NT2/D1 (cell line): Measurements from ENCODE around the gene GJD3.
A peak's percentile ranks its signal among the peaks of the same experiment; 100 is the strongest.

Experiments used
- DNase-seq: peaks from one replicate; pipeline ENCODE4 v3.0.0-alpha.2; 2011; ENCODE audit warnings: low read depth, low spot score
- H3K27me3 ChIP-seq: 2 replicates; pipeline ENCODE4 v1.6.0; 2011; ENCODE audit warnings: mild to moderate bottlenecking; ENCODE audit not compliant: insufficient read length, insufficient read depth
- H3K36me3 ChIP-seq: 2 replicates; pipeline ENCODE4 v1.6.1; 2011; ENCODE audit warnings: mild to moderate bottlenecking, low read length, mixed read lengths; ENCODE audit not compliant: insufficient read depth, insufficient read length
- H3K4me1 ChIP-seq: 2 replicates; pipeline ENCODE4 v1.5.1; 2011; ENCODE audit not compliant: insufficient read depth, insufficient read length
- H3K4me3 ChIP-seq: 2 replicates; pipeline ENCODE4 v1.5.1; 2011; ENCODE audit warnings: low read depth; ENCODE audit not compliant: insufficient read length
- H3K9ac ChIP-seq: 2 replicates; pipeline ENCODE4 v1.6.0; 2011; ENCODE audit warnings: low read depth; ENCODE audit not compliant: insufficient read length
- H3K9me3 ChIP-seq: 2 replicates; pipeline ENCODE4 v1.5.1; 2011; ENCODE audit warnings: mild to moderate bottlenecking, low read length; ENCODE audit not compliant: insufficient read depth
- SUZ12 ChIP-seq: IDR thresholded peaks from 2 replicates; pipeline ENCODE4 v1.6.1; 2011; ENCODE audit not compliant: insufficient read length, insufficient read depth; ENCODE audit errors: extremely low read depth
- YY1 ChIP-seq: IDR thresholded peaks from 2 replicates; pipeline ENCODE4 v1.6.1; 2011; ENCODE audit not compliant: insufficient read length, insufficient read depth
- ZNF274 ChIP-seq: IDR thresholded peaks from 2 replicates; pipeline ENCODE4 v1.6.1; 2011; ENCODE audit warnings: mild to moderate bottlenecking, low read depth, low read length

GJD3 gene

GRCh38 chr17:40340880-40341807, 23.4 kb downstream of the GJD3 start:
- peaks cover 25% of the 10 kb centered on the region for H3K36me3 ChIP-seq

GRCh38 chr17:40340327-40340726, 24.2 kb downstream of the GJD3 start:
- Histone ChIP-seq H3K27me3 (peaks cover 72% of the 10 kb centered on the region), H3K4me1 (peaks cover 29% of the 10 kb centered on the region), H3K9me3 (no peaks in the 10 kb centered on the region), H3K9ac (no peak overlapping the region), H3K4me3 (no peak overlapping the region), H3K36me3 (peaks cover 25% of the 10 kb centered on the region)
- DNase-seq: no peak
- TF ChIP-seq SUZ12: no peak
- TF ChIP-seq YY1: no peak
- TF ChIP-seq ZNF274: no peak

More at GRCh38 chr17:40340880-40341807, 23.4 kb downstream of the GJD3 start:
- no peaks in the 10 kb centered on the region for H3K9me3 ChIP-seq
- H3K9ac ChIP-seq: peak overlapping the region; percentile 75
- no peak for DNase-seq
- peaks cover 33% of the 10 kb centered on the region for H3K4me1 ChIP-seq
- H3K4me3 ChIP-seq: peak overlapping the region; percentile 53
- TF ChIP-seq YY1 (no peak), SUZ12 (no peak), ZNF274 (no peak)
- peaks cover 74% of the 10 kb centered on the region for H3K27me3 ChIP-seq

GRCh38 chr17:40338941-40339649, 25.4 kb downstream of the GJD3 start:
- TF ChIP-seq YY1 (no peak), SUZ12 (no peak), ZNF274 (no peak)
- Histone ChIP-seq H3K9me3 (no peaks in the 10 kb centered on the region), H3K27me3 (peaks cover 60% of the 10 kb centered on the region), H3K4me3 (no peak overlapping the region), H3K9ac (no peak overlapping the region), H3K36me3 (peaks cover 25% of the 10 kb centered on the region), H3K4me1 (peaks cover 24% of the 10 kb centered on the region)
- DNase-seq: no peak

- no peak for DNase-seq
- peaks cover 27% of the 10 kb centered on the region for H3K36me3 ChIP-seq
- no peaks in the 10 kb centered on the region for H3K9me3 ChIP-seq
- H3K9ac ChIP-seq: no peak overlapping the region
- TF ChIP-seq ZNF274 (no peak), SUZ12 (no peak), YY1 (no peak)
- H3K27me3 ChIP-seq: peaks cover 49% of the 10 kb centered on the region
- H3K4me1 ChIP-seq: peaks cover 17% of the 10 kb centered on the region
- H3K4me3 ChIP-seq: no peak overlapping the region
Measured at GRCh38 chr17:40338058-40338457, 26.5 kb downstream of the GJD3 start.

- Histone ChIP-seq H3K4me1 (peaks cover 10% of the 10 kb centered on the region), H3K9ac (no peak overlapping the region)
- no peak for DNase-seq
Measured at GRCh38 chr17:40337351-40337750, 27.2 kb downstream of the GJD3 start.

GRCh38 chr17:40335620-40336019, 28.9 kb downstream of the GJD3 start:
- H3K9me3 ChIP-seq: no peaks in the 10 kb centered on the region
- no peak overlapping the region for H3K4me3 ChIP-seq
- TF ChIP-seq SUZ12: no peak
- no peak for TF ChIP-seq YY1
- TF ChIP-seq ZNF274: no peak
- no peak overlapping the region for H3K9ac ChIP-seq
- H3K27me3 ChIP-seq: peaks cover 33% of the 10 kb centered on the region
- no peak for DNase-seq
- peaks cover 12% of the 10 kb centered on the region for H3K4me1 ChIP-seq
- peaks cover 48% of the 10 kb centered on the region for H3K36me3 ChIP-seq

More at GRCh38 chr17:40337351-40337750, 27.2 kb downstream of the GJD3 start:
- H3K4me3 ChIP-seq: no peak overlapping the region
- no peaks in the 10 kb centered on the region for H3K9me3 ChIP-seq
- H3K27me3 ChIP-seq: peaks cover 42% of the 10 kb centered on the region
- H3K36me3 ChIP-seq: peaks cover 31% of the 10 kb centered on the region
- TF ChIP-seq YY1: no peak
- no peak for TF ChIP-seq SUZ12
- TF ChIP-seq ZNF274: no peak

- H3K9me3 ChIP-seq: no peaks in the 10 kb centered on the region
- H3K4me1 ChIP-seq: peaks cover 21% of the 10 kb centered on the region
- peaks cover 40% of the 10 kb centered on the region for H3K36me3 ChIP-seq
- H3K4me3 ChIP-seq: no peak overlapping the region
- H3K27me3 ChIP-seq: peaks cover 16% of the 10 kb centered on the region
- H3K9ac ChIP-seq: no peak overlapping the region
- TF ChIP-seq SUZ12 (no peak), YY1 (no peak), ZNF274 (no peak)
- no peak for DNase-seq
Measured at GRCh38 chr17:40333781-40334448, 30.6 kb downstream of the GJD3 start.
